H1 (cell line): ENCODE data around the gene BABAM2.

Experiments used
- CEBPB ChIP-seq: IDR thresholded peaks from 2 replicates; pipeline ENCODE4 v1.6.1; 2012; ENCODE audit warnings: low read depth, low read length
- FOSL1 ChIP-seq: IDR thresholded peaks from 2 replicates; pipeline ENCODE4 v1.6.1; 2011; ENCODE audit warnings: mild to moderate bottlenecking, low read depth, low read length, moderate library complexity; ENCODE audit not compliant: insufficient read depth
- GABPA ChIP-seq: IDR thresholded peaks from 2 replicates; pipeline ENCODE4 v1.6.1; 2011; ENCODE audit warnings: mild to moderate bottlenecking, low read length, moderate library complexity, borderline replicate concordance; ENCODE audit not compliant: insufficient read depth
- JUND ChIP-seq: IDR thresholded peaks from 2 replicates; pipeline ENCODE4 v1.6.1; 2011; ENCODE audit warnings: mild to moderate bottlenecking, improper control_type of control experiment, low read length
- KDM4A ChIP-seq: IDR thresholded peaks from one replicate; pipeline ENCODE4 v1.7.1; 2012; ENCODE audit warnings: low read depth, mild to moderate bottlenecking, moderate library complexity, low read length, inconsistent platforms; ENCODE audit not compliant: severe bottlenecking
- MAX ChIP-seq: IDR thresholded peaks from 2 replicates; pipeline ENCODE4 v1.6.1; 2012; ENCODE audit warnings: inconsistent platforms
- NRF1 ChIP-seq: IDR thresholded peaks from 2 replicates; pipeline ENCODE4 v1.6.1; 2011; ENCODE audit warnings: mild to moderate bottlenecking, low read depth, low read length, improper control_type of control experiment
- POLR2AphosphoS5 ChIP-seq: IDR thresholded peaks from 2 replicates; pipeline ENCODE4 v1.6.1; 2011; ENCODE audit warnings: low read depth, low read length
- TCF12 ChIP-seq: IDR thresholded peaks from 2 replicates; pipeline ENCODE4 v1.6.1; 2011; ENCODE audit warnings: low read depth, mild to moderate bottlenecking, low read length
- TF ChIP-seq, protein P1 (sequence below), 3 experiments: IDR thresholded peaks; 1 replicate in 2 of 3; 2 replicates in 1 of 3; pipeline versions ENCODE4 v1.5.1 to v1.6.1; 2011; ENCODE audit warnings: low read length in 3 of 3, mild to moderate bottlenecking in 3 of 3, inconsistent platforms in 2 of 3, low read depth in 1 of 3, moderate library complexity in 1 of 3; ENCODE audit not compliant: insufficient read depth in 1 of 3; ENCODE audit errors: control extremely low read depth in 1 of 3

GRCh38 chr2:28052691-28053090 is 162.2 kb downstream of the BABAM2 start:
- TF ChIP-seq, protein P1, sequence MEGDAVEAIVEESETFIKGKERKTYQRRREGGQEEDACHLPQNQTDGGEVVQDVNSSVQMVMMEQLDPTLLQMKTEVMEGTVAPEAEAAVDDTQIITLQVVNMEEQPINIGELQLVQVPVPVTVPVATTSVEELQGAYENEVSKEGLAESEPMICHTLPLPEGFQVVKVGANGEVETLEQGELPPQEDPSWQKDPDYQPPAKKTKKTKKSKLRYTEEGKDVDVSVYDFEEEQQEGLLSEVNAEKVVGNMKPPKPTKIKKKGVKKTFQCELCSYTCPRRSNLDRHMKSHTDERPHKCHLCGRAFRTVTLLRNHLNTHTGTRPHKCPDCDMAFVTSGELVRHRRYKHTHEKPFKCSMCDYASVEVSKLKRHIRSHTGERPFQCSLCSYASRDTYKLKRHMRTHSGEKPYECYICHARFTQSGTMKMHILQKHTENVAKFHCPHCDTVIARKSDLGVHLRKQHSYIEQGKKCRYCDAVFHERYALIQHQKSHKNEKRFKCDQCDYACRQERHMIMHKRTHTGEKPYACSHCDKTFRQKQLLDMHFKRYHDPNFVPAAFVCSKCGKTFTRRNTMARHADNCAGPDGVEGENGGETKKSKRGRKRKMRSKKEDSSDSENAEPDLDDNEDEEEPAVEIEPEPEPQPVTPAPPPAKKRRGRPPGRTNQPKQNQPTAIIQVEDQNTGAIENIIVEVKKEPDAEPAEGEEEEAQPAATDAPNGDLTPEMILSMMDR (IDR thresholded peaks at IDR 0.05; ENCODE audit: control extremely low read depth in 1 of 3, insufficient read depth in 1 of 3, low read depth in 1 of 3, low read length in 3 of 3): no peak
- TF ChIP-seq GABPA: no peak
- TF ChIP-seq TCF12: no peak
- TF ChIP-seq CEBPB: no peak
- TF ChIP-seq MAX: no peak
- TF ChIP-seq NRF1: no peak
- TF ChIP-seq KDM4A: no peak
- no peak for TF ChIP-seq POLR2AphosphoS5
- TF ChIP-seq FOSL1: no peak
- no peak for TF ChIP-seq JUND
